Measurements from ENCODE around the gene BIRC3. TPM values are rescaled to one million over a fixed set of nuclear protein-coding genes. Genes with fewer than 3 reads are reported as not detected.

BIRC3 gene
- total RNA-seq, 1 donor from 2014 or later: 1.3 TPM

- H3K27me3 ChIP-seq (ENCODE audit: control insufficient read depth, insufficient read depth, low read length): no peaks in the 10 kb centered on the region
- H3K36me3 ChIP-seq (ENCODE audit: control insufficient read depth, insufficient read depth, low read length): peaks cover 2% of the 10 kb centered on the region
- no peak overlapping the region for H3K4me3 ChIP-seq (ENCODE audit: low read depth, low read length)
- no peak for DNase-seq (ENCODE audit: low read depth)
- TF ChIP-seq, protein P1, sequence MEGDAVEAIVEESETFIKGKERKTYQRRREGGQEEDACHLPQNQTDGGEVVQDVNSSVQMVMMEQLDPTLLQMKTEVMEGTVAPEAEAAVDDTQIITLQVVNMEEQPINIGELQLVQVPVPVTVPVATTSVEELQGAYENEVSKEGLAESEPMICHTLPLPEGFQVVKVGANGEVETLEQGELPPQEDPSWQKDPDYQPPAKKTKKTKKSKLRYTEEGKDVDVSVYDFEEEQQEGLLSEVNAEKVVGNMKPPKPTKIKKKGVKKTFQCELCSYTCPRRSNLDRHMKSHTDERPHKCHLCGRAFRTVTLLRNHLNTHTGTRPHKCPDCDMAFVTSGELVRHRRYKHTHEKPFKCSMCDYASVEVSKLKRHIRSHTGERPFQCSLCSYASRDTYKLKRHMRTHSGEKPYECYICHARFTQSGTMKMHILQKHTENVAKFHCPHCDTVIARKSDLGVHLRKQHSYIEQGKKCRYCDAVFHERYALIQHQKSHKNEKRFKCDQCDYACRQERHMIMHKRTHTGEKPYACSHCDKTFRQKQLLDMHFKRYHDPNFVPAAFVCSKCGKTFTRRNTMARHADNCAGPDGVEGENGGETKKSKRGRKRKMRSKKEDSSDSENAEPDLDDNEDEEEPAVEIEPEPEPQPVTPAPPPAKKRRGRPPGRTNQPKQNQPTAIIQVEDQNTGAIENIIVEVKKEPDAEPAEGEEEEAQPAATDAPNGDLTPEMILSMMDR (IDR thresholded peaks at IDR 0.05; ENCODE audit: insufficient read depth, low read length, severe bottlenecking): no peak
- FAIRE-seq: no peak
Measured at GRCh38 chr11:102375720-102376399, 58.6 kb downstream of the BIRC3 start.

DNA sequence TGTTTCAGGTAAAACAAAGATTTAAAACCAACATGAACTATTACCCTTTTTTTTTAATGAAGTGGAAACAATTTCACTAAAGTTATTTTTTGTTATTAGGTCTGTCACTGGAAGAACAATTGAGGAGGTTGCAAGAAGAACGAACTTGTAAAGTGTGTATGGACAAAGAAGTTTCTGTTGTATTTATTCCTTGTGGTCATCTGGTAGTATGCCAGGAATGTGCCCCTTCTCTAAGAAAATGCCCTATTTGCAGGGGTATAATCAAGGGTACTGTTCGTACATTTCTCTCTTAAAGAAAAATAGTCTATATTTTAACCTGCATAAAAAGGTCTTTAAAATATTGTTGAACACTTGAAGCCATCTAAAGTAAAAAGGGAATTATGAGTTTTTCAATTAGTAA is 60.6 kb downstream of the BIRC3 start:
- no peak for FAIRE-seq
- Histone ChIP-seq H3K4me3 (ENCODE audit: low read depth, low read length) (no peak overlapping the region), H3K36me3 (ENCODE audit: control insufficient read depth, insufficient read depth, low read length) (peaks cover 2% of the 10 kb centered on the region), H3K27me3 (ENCODE audit: control insufficient read depth, insufficient read depth, low read length) (no peaks in the 10 kb centered on the region)
- no peak for DNase-seq (ENCODE audit: low read depth)
- TF ChIP-seq, protein P1 (IDR thresholded peaks at IDR 0.05; ENCODE audit: insufficient read depth, low read length, severe bottlenecking): no peak

GRCh38 chr11:102378818-102379217 is 61.5 kb downstream of the BIRC3 start:
- DNase-seq (ENCODE audit: low read depth): no peak
- Histone ChIP-seq H3K36me3 (ENCODE audit: control insufficient read depth, insufficient read depth, low read length) (peaks cover 2% of the 10 kb centered on the region), H3K4me3 (ENCODE audit: low read depth, low read length) (no peak overlapping the region), H3K27me3 (ENCODE audit: control insufficient read depth, insufficient read depth, low read length) (no peaks in the 10 kb centered on the region)
- FAIRE-seq: no peak
- TF ChIP-seq, protein P1 (IDR thresholded peaks at IDR 0.05; ENCODE audit: insufficient read depth, low read length, severe bottlenecking): no peak

DNA sequence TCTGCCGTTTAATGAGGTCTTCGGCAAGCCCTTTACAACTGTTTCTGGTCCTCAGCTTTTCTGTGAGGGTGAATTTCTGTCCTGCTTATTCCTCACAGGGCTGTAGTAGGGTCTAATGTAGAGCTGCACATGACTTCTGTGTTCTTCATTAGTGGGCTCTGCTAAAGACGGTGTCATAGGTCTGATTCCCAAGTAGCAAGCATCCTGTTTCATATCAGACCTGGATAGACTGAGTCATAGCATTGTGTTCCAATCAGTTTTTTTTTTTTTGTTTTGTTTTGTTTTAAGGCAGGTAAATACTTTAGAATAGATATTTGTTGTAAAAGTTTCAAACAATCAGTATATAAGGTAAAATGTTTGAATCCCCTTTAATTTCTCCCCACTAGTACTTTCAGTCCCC is 65.1 kb downstream of the BIRC3 start:
- no peak for FAIRE-seq
- H3K36me3 ChIP-seq (ENCODE audit: control insufficient read depth, insufficient read depth, low read length): peaks cover 4% of the 10 kb centered on the region
- H3K4me3 ChIP-seq (ENCODE audit: low read depth, low read length): no peak overlapping the region
- peak; percentile 18 for DNase-seq (ENCODE audit: low read depth)
- TF ChIP-seq, protein P1 (IDR thresholded peaks at IDR 0.05; ENCODE audit: insufficient read depth, low read length, severe bottlenecking): no peak
- H3K27me3 ChIP-seq (ENCODE audit: control insufficient read depth, insufficient read depth, low read length): no peaks in the 10 kb centered on the region

GRCh38 chr11:102383839-102384238 is 66.6 kb downstream of the BIRC3 start:
- peaks cover 4% of the 10 kb centered on the region for H3K36me3 ChIP-seq (ENCODE audit: control insufficient read depth, insufficient read depth, low read length)
- no peak for DNase-seq (ENCODE audit: low read depth)

More at GRCh38 chr11:102383839-102384238, 66.6 kb downstream of the BIRC3 start:
- Histone ChIP-seq H3K27me3 (ENCODE audit: control insufficient read depth, insufficient read depth, low read length) (no peaks in the 10 kb centered on the region), H3K4me3 (ENCODE audit: low read depth, low read length) (no peak overlapping the region)
- TF ChIP-seq, protein P1 (IDR thresholded peaks at IDR 0.05; ENCODE audit: insufficient read depth, low read length, severe bottlenecking): no peak
- FAIRE-seq: no peak
